ENCODE results near the gene TRABD2B. TPM values are rescaled to one million over a fixed set of nuclear protein-coding genes. Genes with fewer than 3 reads are reported as not detected.

TRABD2B gene
- polyA plus RNA-seq, 1 of the 3 experiments (the other 2 are of a cell fraction) = 0.03 TPM

DNA sequence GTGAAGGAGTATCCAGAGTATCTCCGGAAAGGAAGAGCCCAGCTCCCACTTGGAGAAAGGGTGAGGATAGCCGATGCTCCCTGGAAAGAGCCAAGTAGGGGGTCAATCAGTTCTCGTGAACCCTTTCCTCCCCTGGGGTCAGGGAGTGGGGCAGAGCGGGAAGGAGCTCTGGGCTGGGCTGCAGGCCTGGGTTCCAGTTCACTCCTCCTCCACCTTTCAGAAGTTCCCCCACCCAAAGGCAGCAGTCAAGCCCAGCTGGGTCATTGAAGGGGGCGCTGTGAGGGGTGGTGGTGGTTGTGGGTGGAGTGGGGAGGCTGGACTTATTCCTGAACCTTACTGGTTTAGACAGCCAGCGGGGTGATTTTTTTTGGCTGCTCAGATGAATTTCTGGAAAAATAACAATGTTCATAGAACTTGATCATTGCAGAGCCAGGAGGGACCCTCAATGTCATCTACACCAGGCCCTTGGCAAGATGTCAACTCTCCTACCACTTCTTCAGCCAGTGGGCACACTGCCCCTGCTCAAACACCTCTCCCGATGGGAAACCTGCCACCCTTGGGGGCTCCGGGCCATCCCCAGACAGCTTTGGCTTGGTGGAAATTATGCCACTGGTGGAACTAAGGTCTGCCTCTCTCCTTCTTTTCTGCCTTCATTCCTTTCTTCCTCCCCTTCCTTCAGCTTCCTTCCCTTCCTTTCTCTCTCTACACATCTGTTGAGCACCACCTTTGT, 235.8 kb downstream of the TRABD2B start:
- Histone ChIP-seq H4K20me1 (ENCODE audit: insufficient read depth) (no peaks in the 10 kb centered on the region), H3K79me2 (ENCODE audit: insufficient read depth) (no peaks in the 10 kb centered on the region), H3K27ac (ENCODE audit: low read depth in 2 of 2, low read length in 1 of 2) (no peak overlapping the region), H3K36me3 (replicated peaks in 1 of 2; ENCODE audit: control insufficient read depth in 1 of 2, insufficient read depth in 2 of 2, low read length in 1 of 2) (no peaks in the 10 kb centered on the region), H3F3A (replicated peaks; ENCODE audit: insufficient read depth) (no peaks in the 10 kb centered on the region), H3K27me3 (ENCODE audit: insufficient read depth) (no peaks in the 10 kb centered on the region), H3K9me3 (no peaks in the 10 kb centered on the region), H3K4me1 (ENCODE audit: control insufficient read depth in 1 of 2, insufficient read depth in 2 of 2, low read depth in 1 of 2, low read length in 1 of 2) (no peaks in the 10 kb centered on the region; a peak in 1 of 4 replicates), H3K4me3 (ENCODE audit: low read depth in 2 of 2, low read length in 1 of 2) (no peak overlapping the region), H3K9ac (no peak overlapping the region), H3K4me2 (no peak overlapping the region), H2AFZ (ENCODE audit: low read depth) (no peak overlapping the region), H3K9me2 (no peaks in the 10 kb centered on the region)
- ChIA-PET POLR2A (no interaction called here), CTCF (interaction anchor here (0.7 to 2.2 kb wide), 4 partner anchors 8 to 50 kb away, joined by 3 to 5 read pairs (median 3); no protein-coding TSS in a partner anchor)
- no peak for DNase-seq
- 37% methylated on average over 8 of the region's 8 CpGs for WGBS (ENCODE audit: low lambda C conversion rate)
- TF ChIP-seq, protein P1, sequence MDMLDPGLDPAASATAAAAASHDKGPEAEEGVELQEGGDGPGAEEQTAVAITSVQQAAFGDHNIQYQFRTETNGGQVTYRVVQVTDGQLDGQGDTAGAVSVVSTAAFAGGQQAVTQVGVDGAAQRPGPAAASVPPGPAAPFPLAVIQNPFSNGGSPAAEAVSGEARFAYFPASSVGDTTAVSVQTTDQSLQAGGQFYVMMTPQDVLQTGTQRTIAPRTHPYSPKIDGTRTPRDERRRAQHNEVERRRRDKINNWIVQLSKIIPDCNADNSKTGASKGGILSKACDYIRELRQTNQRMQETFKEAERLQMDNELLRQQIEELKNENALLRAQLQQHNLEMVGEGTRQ (IDR thresholded peaks at IDR 0.05; ENCODE audit: borderline replicate concordance, low read depth, low read length) = no peak
- TF ChIP-seq RAD21 (IDR thresholded peaks at IDR 0.05; ENCODE audit: low read length) (no peak), GABPA (IDR thresholded peaks at IDR 0.05; ENCODE audit: low read depth) (no peak), SMC3 (IDR thresholded peaks at IDR 0.05; ENCODE audit: low read depth, low read length) (no peak), RXRA (IDR thresholded peaks at IDR 0.05; ENCODE audit: borderline replicate concordance, low read depth) (no peak), POLR2AphosphoS5 (IDR thresholded peaks at IDR 0.05; ENCODE audit: low read depth, low read length) (no peak), CHD2 (IDR thresholded peaks at IDR 0.05; ENCODE audit: low read length, partially characterized antibody) (no peak), FOXJ3 (CRISPR knock-in tag; IDR thresholded peaks at IDR 0.05) (no peak), EZH2phosphoT487 (IDR thresholded peaks at IDR 0.05; ENCODE audit: borderline replicate concordance, low read depth) (no peak)
- TF ChIP-seq, protein P2, sequence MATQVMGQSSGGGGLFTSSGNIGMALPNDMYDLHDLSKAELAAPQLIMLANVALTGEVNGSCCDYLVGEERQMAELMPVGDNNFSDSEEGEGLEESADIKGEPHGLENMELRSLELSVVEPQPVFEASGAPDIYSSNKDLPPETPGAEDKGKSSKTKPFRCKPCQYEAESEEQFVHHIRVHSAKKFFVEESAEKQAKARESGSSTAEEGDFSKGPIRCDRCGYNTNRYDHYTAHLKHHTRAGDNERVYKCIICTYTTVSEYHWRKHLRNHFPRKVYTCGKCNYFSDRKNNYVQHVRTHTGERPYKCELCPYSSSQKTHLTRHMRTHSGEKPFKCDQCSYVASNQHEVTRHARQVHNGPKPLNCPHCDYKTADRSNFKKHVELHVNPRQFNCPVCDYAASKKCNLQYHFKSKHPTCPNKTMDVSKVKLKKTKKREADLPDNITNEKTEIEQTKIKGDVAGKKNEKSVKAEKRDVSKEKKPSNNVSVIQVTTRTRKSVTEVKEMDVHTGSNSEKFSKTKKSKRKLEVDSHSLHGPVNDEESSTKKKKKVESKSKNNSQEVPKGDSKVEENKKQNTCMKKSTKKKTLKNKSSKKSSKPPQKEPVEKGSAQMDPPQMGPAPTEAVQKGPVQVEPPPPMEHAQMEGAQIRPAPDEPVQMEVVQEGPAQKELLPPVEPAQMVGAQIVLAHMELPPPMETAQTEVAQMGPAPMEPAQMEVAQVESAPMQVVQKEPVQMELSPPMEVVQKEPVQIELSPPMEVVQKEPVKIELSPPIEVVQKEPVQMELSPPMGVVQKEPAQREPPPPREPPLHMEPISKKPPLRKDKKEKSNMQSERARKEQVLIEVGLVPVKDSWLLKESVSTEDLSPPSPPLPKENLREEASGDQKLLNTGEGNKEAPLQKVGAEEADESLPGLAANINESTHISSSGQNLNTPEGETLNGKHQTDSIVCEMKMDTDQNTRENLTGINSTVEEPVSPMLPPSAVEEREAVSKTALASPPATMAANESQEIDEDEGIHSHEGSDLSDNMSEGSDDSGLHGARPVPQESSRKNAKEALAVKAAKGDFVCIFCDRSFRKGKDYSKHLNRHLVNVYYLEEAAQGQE (IDR thresholded peaks at IDR 0.05; ENCODE audit: low read depth, low read length) = no peak
- TF ChIP-seq, protein P3, sequence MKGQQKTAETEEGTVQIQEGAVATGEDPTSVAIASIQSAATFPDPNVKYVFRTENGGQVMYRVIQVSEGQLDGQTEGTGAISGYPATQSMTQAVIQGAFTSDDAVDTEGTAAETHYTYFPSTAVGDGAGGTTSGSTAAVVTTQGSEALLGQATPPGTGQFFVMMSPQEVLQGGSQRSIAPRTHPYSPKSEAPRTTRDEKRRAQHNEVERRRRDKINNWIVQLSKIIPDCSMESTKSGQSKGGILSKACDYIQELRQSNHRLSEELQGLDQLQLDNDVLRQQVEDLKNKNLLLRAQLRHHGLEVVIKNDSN (IDR thresholded peaks at IDR 0.05; ENCODE audit: borderline replicate concordance, low read depth) = no peak

Data from SK-N-SH (cell line).